Tongue (tissue), 2 donors: ENCODE measurements around the gene RAB2B. TPM values are rescaled to one million over a fixed set of nuclear protein-coding genes. Genes with fewer than 3 reads are reported as not detected.
"Not testable (repeated sequence)": the region's sequence is repeated elsewhere in the genome, so short reads cannot be mapped to it uniquely, and the experiment has no call there.

Experiments used
- DNase-seq: peaks from one replicate; pipeline ENCODE4 v3.0.0-alpha.2; 2015
- total RNA-seq: library from RNA; depleted of rRNA; stranded (reverse); fragments of >200 nt; gene quantifications from one replicate; pipeline ENCODE4 v1.2.3, GENCODE V29; 2014

The RAB2B gene
- total RNA-seq, 1 donor from 2014 or later: 17.8 TPM

- no peak for DNase-seq
Measured at GRCh38 chr14:21486640-21487087, 9.9 kb upstream of the RAB2B start.

- DNase-seq: no peak
Measured at GRCh38 chr14:21476523-21476924, 235 bp downstream of the RAB2B start.

- DNase-seq: no peak
Measured at GRCh38 chr14:21475767-21476522, 814 bp downstream of the RAB2B start.

GRCh38 chr14:21467616-21468015 is 9.1 kb downstream of the RAB2B start:
- peak; percentile 47 for DNase-seq

GRCh38 chr14:21455912-21456667 is 20.7 kb downstream of the RAB2B start, which contains the start of gene CHD8:
Gene CHD8 (minus strand): TSS chr14:21456123. CDS start chr14:21431643, 24,480 bp downstream.
- DNase-seq: peak; percentile 100

- DNase-seq: no peak
Measured at GRCh38 chr14:21455592-21455911, 21.2 kb downstream of the RAB2B start.

GRCh38 chr14:21454843-21455544 is 21.8 kb downstream of the RAB2B start:
- DNase-seq: no peak

GRCh38 chr14:21449899-21450216 is 26.9 kb downstream of the RAB2B start:
- no peak for DNase-seq

GRCh38 chr14:21442657-21443056 is 34.1 kb downstream of the RAB2B start:
- DNase-seq: not testable (repeated sequence)

GRCh38 chr14:21440859-21441258 is 35.9 kb downstream of the RAB2B start:
- no peak for DNase-seq

- DNase-seq: peak; percentile 100
Measured at GRCh38 chr14:21437063-21437901, 39.5 kb downstream of the RAB2B start.

- peak; percentile 6 for DNase-seq
Measured at GRCh38 chr14:21436567-21437062, 40.1 kb downstream of the RAB2B start.

- DNase-seq: no peak
Measured at GRCh38 chr14:21431126-21431525, 45.6 kb downstream of the RAB2B start.

GRCh38 chr14:21428930-21429329 is 47.8 kb downstream of the RAB2B start:
- peak; percentile 32 for DNase-seq

- no peak for DNase-seq
Measured at GRCh38 chr14:21426692-21427091, 50.1 kb downstream of the RAB2B start.

- no peak for DNase-seq
Measured at GRCh38 chr14:21419528-21419927, 57.2 kb downstream of the RAB2B start.

GRCh38 chr14:21415329-21415728 is 61.4 kb downstream of the RAB2B start:
- no peak for DNase-seq

GRCh38 chr14:21414137-21414631 is 62.6 kb downstream of the RAB2B start:
- DNase-seq: no peak
